Body of pancreas (tissue), 4 donors: ENCODE measurements around the gene INSIG1. TPM values are rescaled to one million over a fixed set of nuclear protein-coding genes. Genes with fewer than 3 reads are reported as not detected.

Source experiments
- ATAC-seq: fragments of 150-250 bp; one replicate; pipeline ENCODE4 v1.9.1; 2016
- DNase-seq, 4 donors: peaks; one replicate each; pipeline ENCODE4 v3.0.0-alpha.2; 2019
- H3K27ac ChIP-seq, 4 donors: fragments of 200-600 bp; sonication (generic); 1 replicate in 3 of 4; 2 replicates in 1 of 4; pipeline versions ENCODE4 v1.5.1 to v1.6.1; 2016 to 2019; ENCODE audit warnings: mild to moderate bottlenecking in 1 of 4, mixed read lengths in 1 of 4, moderate library complexity in 1 of 4
- H3K27me3 ChIP-seq, 2 donors: fragments of 200-600 bp; sonication (generic); one replicate each; pipeline ENCODE4 v1.6.0; 2016; ENCODE audit warnings: mild to moderate bottlenecking in 1 of 2
- H3K36me3 ChIP-seq, 2 donors: fragments of 200-600 bp; sonication (generic); replicated peaks in 1 of 2; 2 replicates each; pipeline ENCODE4 v1.5.1; 2016; ENCODE audit warnings: low read depth in 2 of 2; ENCODE audit not compliant: insufficient read depth in 1 of 2
- H3K4me1 ChIP-seq: fragments of 200-600 bp; sonication (generic); one replicate; pipeline ENCODE4 v1.6.0; 2016
- H3K4me3 ChIP-seq, 2 donors: fragments of 200-600 bp; sonication (generic); 1 replicate in 1 of 2; 2 replicates in 1 of 2; pipeline ENCODE4 v1.5.1; 2016 to 2019
- H3K9me3 ChIP-seq, 3 donors: fragments of 200-600 bp; sonication (generic); 1 replicate in 2 of 3; 2 replicates in 1 of 3; pipeline ENCODE4 v1.5.1; 2016
- POLR2A ChIP-seq, 3 donors: fragments of 450-650 bp; IDR thresholded peaks; one replicate each; pipeline ENCODE4 v1.6.1; 2016; ENCODE audit warnings: antibody characterized with exemption in 3 of 3, mild to moderate bottlenecking in 2 of 3
- WGBS, 2 donors: methylation state at CpG; one replicate each; pipeline ENCODE4 v1.1.5; 2017; 5-methylcytosine and 5-hydroxymethylcytosine counted together
- intact Hi-C: fragments of 100-400 bp; cut with DNase I; formaldehyde crosslinking; loops from one replicate; pipeline ENCODE4 v1.15.1; 2023
- total RNA-seq, 2 donors: library from RNA; depleted of rRNA; stranded (reverse); fragments of >200 nt; gene quantifications; one replicate each; pipeline ENCODE4 v1.1.0, GENCODE V29; 2016
- TF ChIP-seq, protein P1 (sequence below), 7 experiments: fragments of 450-650 bp in 4 of 7; fragments of 200-600 bp in 3 of 7; sonication (generic) in 3 of 7; IDR thresholded peaks; one replicate each; pipeline ENCODE4 v1.5.1; 2016 to 2019; ENCODE audit warnings: antibody characterized with exemption in 7 of 7

Gene INSIG1
- total RNA-seq, 2 donors from 2014 or later, result 47.0 to 79.8 TPM

DNA sequence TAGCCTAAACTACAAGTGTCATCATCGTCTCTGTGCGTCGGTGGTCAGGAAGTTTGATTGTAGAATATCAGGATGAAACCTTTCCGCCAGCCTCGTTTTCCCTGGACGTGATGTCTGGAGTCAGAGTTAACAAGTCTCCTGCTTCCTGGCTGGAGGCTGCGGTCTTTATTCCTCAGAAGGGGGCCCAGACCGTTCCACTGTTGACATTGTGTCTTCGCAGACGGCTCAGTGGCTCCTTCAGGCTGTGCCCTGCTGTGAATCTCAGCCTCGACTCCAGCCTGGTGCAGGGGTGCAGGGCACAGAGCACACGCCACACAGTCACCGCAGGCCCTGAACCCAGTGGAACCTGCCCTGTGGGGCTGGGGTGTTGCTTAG lies 37.2 kb upstream of the INSIG1 start:
- no peak overlapping the region for H3K4me3 ChIP-seq
- 91 to 94% methylated on average over 13 of the region's 13 CpGs for WGBS, 2 donors
- DNase-seq (no peak), ATAC-seq (no peak)
- H3K36me3 ChIP-seq, result no peaks in the 10 kb centered on the region
- TF ChIP-seq, protein P1, sequence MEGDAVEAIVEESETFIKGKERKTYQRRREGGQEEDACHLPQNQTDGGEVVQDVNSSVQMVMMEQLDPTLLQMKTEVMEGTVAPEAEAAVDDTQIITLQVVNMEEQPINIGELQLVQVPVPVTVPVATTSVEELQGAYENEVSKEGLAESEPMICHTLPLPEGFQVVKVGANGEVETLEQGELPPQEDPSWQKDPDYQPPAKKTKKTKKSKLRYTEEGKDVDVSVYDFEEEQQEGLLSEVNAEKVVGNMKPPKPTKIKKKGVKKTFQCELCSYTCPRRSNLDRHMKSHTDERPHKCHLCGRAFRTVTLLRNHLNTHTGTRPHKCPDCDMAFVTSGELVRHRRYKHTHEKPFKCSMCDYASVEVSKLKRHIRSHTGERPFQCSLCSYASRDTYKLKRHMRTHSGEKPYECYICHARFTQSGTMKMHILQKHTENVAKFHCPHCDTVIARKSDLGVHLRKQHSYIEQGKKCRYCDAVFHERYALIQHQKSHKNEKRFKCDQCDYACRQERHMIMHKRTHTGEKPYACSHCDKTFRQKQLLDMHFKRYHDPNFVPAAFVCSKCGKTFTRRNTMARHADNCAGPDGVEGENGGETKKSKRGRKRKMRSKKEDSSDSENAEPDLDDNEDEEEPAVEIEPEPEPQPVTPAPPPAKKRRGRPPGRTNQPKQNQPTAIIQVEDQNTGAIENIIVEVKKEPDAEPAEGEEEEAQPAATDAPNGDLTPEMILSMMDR (IDR thresholded peaks at IDR 0.05), result no peak
- TF ChIP-seq POLR2A (IDR thresholded peaks at IDR 0.05), result no peak
- intact Hi-C loops, result no loop called here
- H3K27ac ChIP-seq, result no peak overlapping the region
- H3K27me3 ChIP-seq, result no peaks in the 10 kb centered on the region
- peaks cover 26% of the 10 kb centered on the region for H3K4me1 ChIP-seq
- H3K9me3 ChIP-seq, result no peaks in the 10 kb centered on the region

DNA sequence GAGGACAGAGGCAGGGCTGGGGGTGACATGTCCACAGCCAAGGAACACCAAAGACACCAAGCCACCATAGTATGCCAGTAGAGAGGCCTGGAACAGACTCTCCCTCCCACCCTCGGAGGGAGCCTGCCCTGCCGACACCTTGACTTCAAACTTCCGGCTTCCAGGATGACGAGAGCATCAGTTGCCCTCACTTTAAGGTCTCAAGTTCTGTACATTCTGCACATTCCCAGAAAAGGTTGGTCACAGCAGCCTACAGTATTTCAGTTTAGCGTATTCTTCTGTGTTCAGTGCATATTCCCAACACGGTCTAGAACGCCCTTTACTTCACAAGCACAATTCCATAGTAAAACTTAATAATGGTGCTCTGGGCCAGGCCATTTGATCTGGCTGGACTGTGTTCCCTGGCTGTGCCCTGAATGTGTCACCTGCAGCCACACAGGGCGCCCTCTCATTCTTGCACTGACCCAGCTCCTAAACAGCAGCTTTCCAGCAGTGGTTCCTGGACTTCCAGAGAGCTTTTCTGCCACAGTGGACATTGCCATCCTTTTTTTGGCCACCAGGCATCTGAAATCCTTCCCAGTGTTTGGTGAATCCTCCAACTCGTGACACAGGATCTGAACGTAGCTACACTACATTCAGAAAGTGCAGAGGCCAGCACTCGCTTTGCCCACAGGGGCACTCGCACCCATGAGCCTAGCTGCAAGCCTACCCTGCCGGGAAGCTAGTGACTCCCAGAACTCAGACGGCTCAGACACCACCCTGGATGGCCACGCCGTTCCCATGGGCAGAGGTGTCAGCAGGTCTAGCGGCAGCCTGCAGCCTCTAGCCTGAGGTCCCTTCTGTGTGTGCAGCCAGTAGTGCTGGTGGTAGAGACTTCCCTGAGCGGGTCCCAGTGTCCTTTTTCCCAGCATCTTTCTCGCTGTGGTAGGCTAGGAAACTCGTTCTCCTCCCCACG lies 36.4 kb upstream of the INSIG1 start:
- DNase-seq (no peak), ATAC-seq (no peak)
- TF ChIP-seq POLR2A (IDR thresholded peaks at IDR 0.05), result no peak
- H3K4me3 ChIP-seq, result no peak overlapping the region
- H3K4me1 ChIP-seq, result peaks cover 21% of the 10 kb centered on the region
- intact Hi-C loops, result no loop called here
- no peaks in the 10 kb centered on the region for H3K9me3 ChIP-seq
- 91 to 92% methylated on average over 20 to 21 of the region's 21 CpGs for WGBS, 2 donors
- no peaks in the 10 kb centered on the region for H3K36me3 ChIP-seq
- H3K27me3 ChIP-seq, result no peaks in the 10 kb centered on the region
- no peak overlapping the region for H3K27ac ChIP-seq

DNA sequence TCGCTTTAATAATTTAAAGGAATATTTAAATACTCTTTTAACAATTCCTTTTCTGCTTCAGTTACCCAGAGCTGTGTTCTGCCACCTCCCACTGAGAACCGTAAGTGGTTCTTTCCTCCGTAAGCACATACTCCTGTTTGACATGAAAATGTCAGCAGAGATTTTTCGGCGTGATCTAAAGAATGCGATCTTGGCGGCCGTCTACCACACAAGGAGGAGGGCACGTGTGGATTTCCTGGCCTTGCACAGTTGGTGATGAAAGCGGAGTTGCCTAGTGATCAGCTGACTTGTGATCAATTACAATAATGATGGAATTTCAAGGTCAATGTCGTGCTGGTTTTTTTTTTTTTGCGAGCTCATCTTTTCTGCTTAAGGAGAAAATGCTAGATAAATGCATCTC lies 35.6 kb upstream of the INSIG1 start:
- Histone ChIP-seq H3K4me3 (no peak overlapping the region), H3K9me3 (no peaks in the 10 kb centered on the region), H3K4me1 (peaks cover 14% of the 10 kb centered on the region), H3K27me3 (no peaks in the 10 kb centered on the region), H3K27ac (no peak overlapping the region), H3K36me3 (no peaks in the 10 kb centered on the region)
- DNase-seq, result no peak
- intact Hi-C loops, result no loop called here
- 66 to 67% methylated on average over 12 of the region's 12 CpGs for WGBS, 2 donors
- ATAC-seq, result no peak
- TF ChIP-seq, protein P1 (IDR thresholded peaks at IDR 0.05), result no peak
- TF ChIP-seq POLR2A (IDR thresholded peaks at IDR 0.05), result no peak

DNA sequence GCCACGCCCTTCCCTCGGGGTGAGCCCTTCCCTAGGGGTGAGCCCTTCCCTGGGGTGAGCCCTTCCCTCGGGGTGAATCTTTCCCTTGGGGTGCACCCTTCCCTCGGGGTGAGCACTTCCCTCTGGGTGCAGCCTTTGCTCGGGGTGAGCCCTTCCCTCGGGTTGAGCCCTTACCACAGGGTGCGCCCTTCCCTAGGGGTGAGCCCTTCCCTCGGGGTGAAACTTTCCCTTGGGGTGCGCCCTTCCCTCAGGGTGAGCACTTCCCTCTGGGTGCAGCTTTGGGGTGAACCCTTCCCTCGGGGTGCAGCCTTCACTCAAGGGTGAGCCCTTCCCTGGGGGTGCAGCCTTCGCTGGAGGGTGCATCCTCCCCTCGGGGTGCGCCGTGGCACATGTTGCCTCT lies 34.6 kb upstream of the INSIG1 start:
- TF ChIP-seq, protein P1 (IDR thresholded peaks at IDR 0.05), result no peak
- TF ChIP-seq POLR2A (IDR thresholded peaks at IDR 0.05), result no peak
- WGBS, 2 donors, result 84 to 86% methylated on average over 4 to 14 of the region's 14 CpGs
- no peak overlapping the region for H3K4me3 ChIP-seq
- no peak for DNase-seq
- H3K9me3 ChIP-seq, result no peaks in the 10 kb centered on the region
- no peaks in the 10 kb centered on the region for H3K27me3 ChIP-seq
- intact Hi-C loops, result no loop called here
- ATAC-seq, result no peak
- H3K4me1 ChIP-seq, result peaks cover 4% of the 10 kb centered on the region
- no peak overlapping the region for H3K27ac ChIP-seq
- H3K36me3 ChIP-seq, result no peaks in the 10 kb centered on the region

DNA sequence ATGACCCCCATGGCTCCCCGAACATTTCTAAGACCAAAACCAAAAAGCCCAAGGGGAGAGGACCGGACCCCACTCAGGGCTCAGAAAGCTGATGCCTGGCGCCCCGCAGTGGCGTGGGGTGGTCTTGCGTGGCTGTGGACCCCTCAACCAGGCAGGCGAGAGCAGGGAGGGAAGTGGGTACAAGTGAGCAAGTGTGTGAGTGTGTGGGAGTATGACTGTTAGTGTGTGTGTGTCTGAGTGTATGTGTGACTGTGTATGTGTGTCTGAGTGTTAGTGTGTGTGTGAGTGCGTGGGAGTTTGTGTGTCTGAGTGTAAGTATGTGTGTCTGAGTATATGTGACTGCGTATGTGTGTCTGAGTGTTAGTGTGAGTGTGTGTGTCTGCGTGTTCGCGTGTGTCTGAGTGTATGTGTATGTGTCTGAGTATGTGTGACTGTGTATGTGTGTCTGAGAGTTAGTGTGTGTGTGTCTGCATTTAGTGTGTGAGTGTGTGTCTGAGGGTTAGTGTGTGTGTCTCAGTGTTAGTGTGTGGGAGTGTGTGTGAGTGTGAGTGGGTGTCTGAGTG lies 34.0 kb upstream of the INSIG1 start:
- H3K4me1 ChIP-seq, result no peaks in the 10 kb centered on the region
- no peak overlapping the region for H3K27ac ChIP-seq
- no peaks in the 10 kb centered on the region for H3K36me3 ChIP-seq
- DNase-seq, result no peak
- no peak for TF ChIP-seq POLR2A (IDR thresholded peaks at IDR 0.05)
- TF ChIP-seq, protein P1 (IDR thresholded peaks at IDR 0.05), result no peak
- no peak overlapping the region for H3K4me3 ChIP-seq
- no peak for ATAC-seq
- no peaks in the 10 kb centered on the region for H3K9me3 ChIP-seq
- 80 to 87% methylated on average over 11 to 12 of the region's 12 CpGs for WGBS, 2 donors
- intact Hi-C loops, result no loop called here
- no peaks in the 10 kb centered on the region for H3K27me3 ChIP-seq
